HG03066 (cell line): Measurements from ENCODE around the gene CTDNEP1.

ENCODE experiments used
- ATAC-seq: cut with Tn5 transposase; IDR thresholded peaks from one replicate; pipeline ENCODE4 v1.9.1; 2021; ENCODE audit warnings: low read depth; ENCODE audit not compliant: unreplicated experiment

The CTDNEP1 gene

GRCh38 chr17:7216242-7217112 is 35.1 kb downstream of the CTDNEP1 start:
- no peak for ATAC-seq

GRCh38 chr17:7215652-7216180 is 35.8 kb downstream of the CTDNEP1 start:
- ATAC-seq, result no peak

GRCh38 chr17:7215136-7215638 is 36.3 kb downstream of the CTDNEP1 start:
- ATAC-seq, result no peak

GRCh38 chr17:7214300-7215135 is 37.0 kb downstream of the CTDNEP1 start:
- peak; percentile 76 for ATAC-seq

- ATAC-seq, result no peak
These were observed 37.6 kb downstream of the CTDNEP1 start for GRCh38 chr17:7213895-7214299.

- ATAC-seq, result no peak
These were observed 39.9 kb downstream of the CTDNEP1 start for GRCh38 chr17:7211491-7212273.

- no peak for ATAC-seq
These were observed 42.6 kb downstream of the CTDNEP1 start for GRCh38 chr17:7208754-7209460.

GRCh38 chr17:7208027-7208571 is 43.4 kb downstream of the CTDNEP1 start:
- no peak for ATAC-seq

- no peak for ATAC-seq
These were observed 44.2 kb downstream of the CTDNEP1 start for GRCh38 chr17:7207120-7208001.

GRCh38 chr17:7205561-7205960 is 46.0 kb downstream of the CTDNEP1 start:
- no peak for ATAC-seq

- ATAC-seq, result peak; percentile 81
These were observed 46.6 kb downstream of the CTDNEP1 start for GRCh38 chr17:7204828-7205461.

- no peak for ATAC-seq
These were observed 47.2 kb downstream of the CTDNEP1 start for GRCh38 chr17:7204336-7204735.

- ATAC-seq, result no peak
These were observed 48.1 kb downstream of the CTDNEP1 start for GRCh38 chr17:7203391-7203790.

- ATAC-seq, result no peak
These were observed 54.7 kb downstream of the CTDNEP1 start for GRCh38 chr17:7196651-7197401.

- no peak for ATAC-seq
These were observed 55.6 kb downstream of the CTDNEP1 start for GRCh38 chr17:7195971-7196370.
